K562 (cell line): ENCODE data around the gene SEC22A. TPM values are rescaled to one million over a fixed set of nuclear protein-coding genes. Genes with fewer than 3 reads are reported as not detected.

Source experiments
- ATAC-seq: fragments of 200-7000 bp; cut with Tn5 transposase; 3 replicates; pipeline ENCODE4 v1.9.1; 2020; ENCODE audit warnings: moderate library complexity
- BruUV-seq: library from RNA; stranded (reverse); fragments of 400-500 nt; replicated peaks from 2 replicates; lab custom pipeline; 2021; lab: Mats Ljungman, UMichigan
- CTCF ChIA-PET: fragments of 300-600 bp; formaldehyde crosslinking; extraction: SDS; loops from one replicate; lab custom pipeline; 2021; ENCODE audit warnings: low intra/inter-chr PET ratio; lab: Yijun Ruan, JAX
- POLR2A ChIA-PET: fragments of 300-600, 350-650 bp; sonication (Branson Sonifier 250); formaldehyde crosslinking; extraction: SDS; loops from one replicate; lab custom pipeline; 2021; ENCODE audit warnings: antibody characterized with exemption, inconsistent platforms; lab: Yijun Ruan, JAX
- DNase-seq, 4 experiments: peaks; one replicate each; pipeline versions ENCODE4 v3.0.0 to v3.0.0-alpha.2; 2011 to 2018; ENCODE audit warnings: low spot score in 3 of 4, mixed read lengths in 3 of 4; ENCODE audit errors: extremely low read depth in 1 of 4
- FAIRE-seq: peaks from 2 replicates; lab custom pipeline; 2011; peaks lifted over from hg19 to GRCh38; lab: Jason Lieb, UNC
- H2AFZ ChIP-seq: 2 replicates; pipeline ENCODE4 v1.6.0; 2011; ENCODE audit warnings: low read depth, low read length, control low read depth, inconsistent platforms
- H3K27ac ChIP-seq: fragments of 200-600 bp; 3 replicates; pipeline ENCODE4 v1.8.0; 2011; ENCODE audit warnings: low read depth, mild to moderate bottlenecking, control low read depth, inconsistent platforms, low read length, moderate library complexity, mixed read lengths; ENCODE audit errors: extremely low read depth
- H3K27me3 ChIP-seq, 2 experiments: fragments of 300-600 bp in 1 of 2; 2 replicates in 1 of 2; 3 replicates in 1 of 2; pipeline versions ENCODE4 v1.6.0 to v1.8.0; 2011; ENCODE audit warnings: inconsistent platforms in 2 of 2, low read length in 2 of 2, mild to moderate bottlenecking in 1 of 2, mixed read lengths in 1 of 2, moderate library complexity in 1 of 2; ENCODE audit not compliant: control insufficient read depth in 2 of 2, insufficient read depth in 2 of 2
- H3K36me3 ChIP-seq: fragments of 300-600 bp; 3 replicates; pipeline ENCODE4 v1.8.0; 2011; ENCODE audit warnings: mild to moderate bottlenecking, low read length, inconsistent platforms; ENCODE audit not compliant: control insufficient read depth, insufficient read depth
- H3K4me1 ChIP-seq, 2 experiments: fragments of 200-600 bp in 1 of 2; replicated peaks in 1 of 2; 2 replicates in 1 of 2; 3 replicates in 1 of 2; pipeline versions ENCODE4 v1.5.1 to v1.8.0; 2011; ENCODE audit warnings: inconsistent platforms in 2 of 2, low read length in 2 of 2, mild to moderate bottlenecking in 1 of 2, mixed read lengths in 1 of 2, moderate library complexity in 1 of 2; ENCODE audit not compliant: control insufficient read depth in 2 of 2, insufficient read depth in 2 of 2
- H3K4me2 ChIP-seq: 2 replicates; pipeline ENCODE4 v1.6.1; 2011; ENCODE audit warnings: low read length, control low read depth, inconsistent platforms, mixed read lengths; ENCODE audit not compliant: insufficient read depth
- H3K4me3 ChIP-seq: fragments of 200-600 bp; sonication (generic), shearing (Covaris generic); 2 replicates; pipeline ENCODE4 v1.5.1; 2016; ENCODE audit warnings: control low read depth, inconsistent platforms
- H3K79me2 ChIP-seq: fragments of 200-600 bp; 3 replicates; pipeline ENCODE4 v1.8.0; 2011; ENCODE audit warnings: low read length, inconsistent platforms; ENCODE audit not compliant: control insufficient read depth, insufficient read depth
- H3K9ac ChIP-seq, 2 experiments: 2 replicates each; pipeline versions ENCODE4 v1.6.0 to v1.6.1; 2011; ENCODE audit warnings: low read depth in 2 of 2, low read length in 2 of 2, control low read depth in 1 of 2, inconsistent platforms in 1 of 2, mild to moderate bottlenecking in 1 of 2, mixed read lengths in 1 of 2; ENCODE audit not compliant: insufficient read depth in 1 of 2
- H3K9me1 ChIP-seq: one replicate; pipeline ENCODE4 v1.6.0; 2011; ENCODE audit warnings: inconsistent platforms, mild to moderate bottlenecking, low read length, moderate library complexity; ENCODE audit not compliant: control insufficient read depth, insufficient read depth
- H3K9me3 ChIP-seq: replicated peaks from 2 replicates; pipeline ENCODE4 v1.5.1; 2011; ENCODE audit warnings: low read depth, low read length, inconsistent platforms; ENCODE audit not compliant: control insufficient read depth, insufficient read depth
- H4K20me1 ChIP-seq: replicated peaks from 2 replicates; pipeline ENCODE4 v1.6.1; 2011; ENCODE audit warnings: low read length, inconsistent platforms, mixed read lengths; ENCODE audit not compliant: control insufficient read depth, insufficient read depth
- CBX3 ChIP-seq, 2 experiments: IDR thresholded peaks; 1 replicate in 1 of 2; 2 replicates in 1 of 2; pipeline ENCODE4 v1.6.1; 2012; ENCODE audit warnings: inconsistent platforms in 2 of 2, low read length in 2 of 2, borderline replicate concordance in 1 of 2, control low read depth in 1 of 2
- CTCF ChIP-seq, 3 experiments: IDR thresholded peaks in 2 of 3; conservative IDR thresholded peaks in 1 of 3; 2 replicates each; pipeline ENCODE4 v1.5.1; 2011 to 2012; ENCODE audit warnings: low read length in 3 of 3, mild to moderate bottlenecking in 3 of 3, control low read depth in 2 of 3, improper control_type of control experiment in 1 of 3, inconsistent platforms in 1 of 3, low read depth in 1 of 3, mixed read lengths in 1 of 3, moderate library complexity in 1 of 3; ENCODE audit not compliant: insufficient read depth in 2 of 3
- FOXK1 ChIP-seq: sonication (generic); formaldehyde crosslinking; IDR thresholded peaks from 2 replicates; pipeline ENCODE4 v1.8.0; 2022; ENCODE audit warnings: missing genetic modification reagents, mild to moderate bottlenecking, borderline replicate concordance
- HMG20B ChIP-seq: fragments of 250-450 bp; sonication (Bioruptor Pico); IDR thresholded peaks from 2 replicates; pipeline ENCODE4 v1.5.0; 2021; ENCODE audit warnings: mild to moderate bottlenecking
- NFYB ChIP-seq: IDR thresholded peaks from 2 replicates; pipeline ENCODE4 v1.6.1; 2011; ENCODE audit warnings: mild to moderate bottlenecking, moderate library complexity; ENCODE audit not compliant: insufficient read length; ENCODE audit errors: extremely low read depth
- PTTG1 ChIP-seq: fragments of 450-650 bp; IDR thresholded peaks from 2 replicates; pipeline ENCODE4 v1.6.1; 2016; ENCODE audit warnings: low read depth, mild to moderate bottlenecking, missing genetic modification characterization, missing compliant biosample characterization
- ZNF431 ChIP-seq: sonication (generic); formaldehyde crosslinking; IDR thresholded peaks from 2 replicates; pipeline ENCODE4 v1.8.0; 2022; ENCODE audit warnings: mild to moderate bottlenecking, missing genetic modification reagents
- ZNF586 ChIP-seq: fragments of 450-650 bp; formaldehyde crosslinking; conservative IDR thresholded peaks from 2 replicates; pipeline ENCODE4 v1.4.0; 2020; ENCODE audit warnings: mild to moderate bottlenecking, moderate library complexity
- WGBS: fragments of 100-300 bp; shearing (Covaris generic); methylation state at CpG from one replicate; pipeline ENCODE4 v1.1.6; 2016; ENCODE audit warnings: low coverage, mixed read lengths; ENCODE audit not compliant: insufficient coverage; ENCODE audit errors: missing lambda C conversion rate; 5-methylcytosine and 5-hydroxymethylcytosine counted together
- in situ Hi-C: fragments of 300-500 bp; cut with MboI; formaldehyde crosslinking; loops from 4 replicates; pipeline ENCODE4 v1.15.0; 2018; ENCODE audit warnings: inconsistent platforms, mixed read lengths
- intact Hi-C: fragments of 100-400 bp; cut with micrococcal nuclease; formaldehyde crosslinking; loops from 2 replicates; pipeline ENCODE4 v1.14.2; 2022
- polyA plus RNA-seq, 8 experiments: library from polyadenylated mRNA; depleted of rRNA in 4 of 8; stranded (reverse) in 5 of 8; unstranded in 3 of 8; fragments of >200 nt; fragmentation: Nextera tagmentation in 2 of 8; fragmentation: Illumina TruSeq in 1 of 8; extraction: Ambion mirVana in 2 of 8; extraction: Trizol in 1 of 8; gene quantifications; 2 replicates each; pipeline versions ENCODE4 v1.2.1 to v1.2.3, GENCODE V29; 2011 to 2014; ENCODE audit warnings: inconsistent platforms in 1 of 8, missing spikeins in 1 of 8
- total RNA-seq, 7 experiments: library from RNA; depleted of rRNA in 6 of 7; stranded (reverse); fragments of >200 nt in 6 of 7; fragmentation: Illumina TruSeq in 2 of 7; extraction: Trizol in 2 of 7; gene quantifications; 2 replicates each; pipeline versions ENCODE4 v1.2.1 to v1.2.3, GENCODE V29; 2011 to 2021; ENCODE audit warnings: low replicate concordance in 1 of 7
- TF ChIP-seq, protein P1 (sequence below): sonication (generic); formaldehyde crosslinking; IDR thresholded peaks from 2 replicates; pipeline ENCODE4 v1.8.1; 2023; ENCODE audit warnings: mild to moderate bottlenecking, missing genetic modification reagents
- TF ChIP-seq, protein P2 (sequence below): fragments of 450-650 bp; IDR thresholded peaks from 2 replicates; pipeline ENCODE4 v1.6.1; 2016; ENCODE audit warnings: mild to moderate bottlenecking
- TF ChIP-seq, protein P3 (sequence below): fragments of 250-450 bp; sonication (Bioruptor Pico); IDR thresholded peaks from 2 replicates; pipeline ENCODE4 v1.5.0; 2022; ENCODE audit warnings: mild to moderate bottlenecking

Gene SEC22A
- total and polyA plus RNA-seq, 9 of the 15 experiments (the other 6 are each of a cell fraction or from before 2014, with no cell fraction given) = 7.9 to 44.5 (median 20.5) TPM

- Histone ChIP-seq H3K9me1 (no peaks in the 10 kb centered on the region), H3K4me3 (no peak overlapping the region), H3K27ac (no peak overlapping the region), H4K20me1 (peaks cover 9% of the 10 kb centered on the region; the same call in 1 of the 2 replicates), H3K9me3 (no peaks in the 10 kb centered on the region), H3K27me3 (peaks cover 0 to 37% of the 10 kb centered on the region in 2 experiments; a peak in 3 of 5 replicates), H3K9ac (no peak overlapping the region), H3K36me3 (no peaks in the 10 kb centered on the region), H3K79me2 (no peaks in the 10 kb centered on the region), H3K4me1 (no peaks in the 10 kb centered on the region), H2AFZ (no peak overlapping the region), H3K4me2 (no peak overlapping the region)
- intact Hi-C loops = no loop called here
- WGBS = 6% methylated on average over 12 of the region's 16 CpGs
- no TSS peak for BruUV-seq
- ChIA-PET CTCF (no interaction called here), POLR2A (no interaction called here)
- ATAC-seq = peak; percentile 99
- DNase-seq = peak; percentile 61 to 71 (median 65)
- in situ Hi-C loops = no loop called here
- peak; percentile 67 for FAIRE-seq
- peak; percentile 45; the same call in 1 of the 2 replicates for TF ChIP-seq PTTG1 (tag)
- TF ChIP-seq, protein P1, sequence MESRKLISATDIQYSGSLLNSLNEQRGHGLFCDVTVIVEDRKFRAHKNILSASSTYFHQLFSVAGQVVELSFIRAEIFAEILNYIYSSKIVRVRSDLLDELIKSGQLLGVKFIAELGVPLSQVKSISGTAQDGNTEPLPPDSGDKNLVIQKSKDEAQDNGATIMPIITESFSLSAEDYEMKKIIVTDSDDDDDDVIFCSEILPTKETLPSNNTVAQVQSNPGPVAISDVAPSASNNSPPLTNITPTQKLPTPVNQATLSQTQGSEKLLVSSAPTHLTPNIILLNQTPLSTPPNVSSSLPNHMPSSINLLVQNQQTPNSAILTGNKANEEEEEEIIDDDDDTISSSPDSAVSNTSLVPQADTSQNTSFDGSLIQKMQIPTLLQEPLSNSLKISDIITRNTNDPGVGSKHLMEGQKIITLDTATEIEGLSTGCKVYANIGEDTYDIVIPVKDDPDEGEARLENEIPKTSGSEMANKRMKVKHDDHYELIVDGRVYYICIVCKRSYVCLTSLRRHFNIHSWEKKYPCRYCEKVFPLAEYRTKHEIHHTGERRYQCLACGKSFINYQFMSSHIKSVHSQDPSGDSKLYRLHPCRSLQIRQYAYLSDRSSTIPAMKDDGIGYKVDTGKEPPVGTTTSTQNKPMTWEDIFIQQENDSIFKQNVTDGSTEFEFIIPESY (CRISPR knock-in tag) = 0 out of 2 replicates have a peak, but pooled peaks have one; percentile 21
- TF ChIP-seq NFYB = no peak
- TF ChIP-seq CTCF (IDR thresholded peaks at IDR 0.05 in 2 of 3, conservative IDR thresholded peaks at IDR 0.05 in 1 of 3; ENCODE audit: insufficient read depth in 2 of 3, low read depth in 1 of 3, low read length in 3 of 3) = peak; percentile 79 to 82 (median 82)
- TF ChIP-seq, protein P2, sequence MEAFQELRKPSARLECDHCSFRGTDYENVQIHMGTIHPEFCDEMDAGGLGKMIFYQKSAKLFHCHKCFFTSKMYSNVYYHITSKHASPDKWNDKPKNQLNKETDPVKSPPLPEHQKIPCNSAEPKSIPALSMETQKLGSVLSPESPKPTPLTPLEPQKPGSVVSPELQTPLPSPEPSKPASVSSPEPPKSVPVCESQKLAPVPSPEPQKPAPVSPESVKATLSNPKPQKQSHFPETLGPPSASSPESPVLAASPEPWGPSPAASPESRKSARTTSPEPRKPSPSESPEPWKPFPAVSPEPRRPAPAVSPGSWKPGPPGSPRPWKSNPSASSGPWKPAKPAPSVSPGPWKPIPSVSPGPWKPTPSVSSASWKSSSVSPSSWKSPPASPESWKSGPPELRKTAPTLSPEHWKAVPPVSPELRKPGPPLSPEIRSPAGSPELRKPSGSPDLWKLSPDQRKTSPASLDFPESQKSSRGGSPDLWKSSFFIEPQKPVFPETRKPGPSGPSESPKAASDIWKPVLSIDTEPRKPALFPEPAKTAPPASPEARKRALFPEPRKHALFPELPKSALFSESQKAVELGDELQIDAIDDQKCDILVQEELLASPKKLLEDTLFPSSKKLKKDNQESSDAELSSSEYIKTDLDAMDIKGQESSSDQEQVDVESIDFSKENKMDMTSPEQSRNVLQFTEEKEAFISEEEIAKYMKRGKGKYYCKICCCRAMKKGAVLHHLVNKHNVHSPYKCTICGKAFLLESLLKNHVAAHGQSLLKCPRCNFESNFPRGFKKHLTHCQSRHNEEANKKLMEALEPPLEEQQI = peak; percentile 45; the same call in 1 of the 2 replicates
- peak; percentile 61; the same call in 1 of the 2 replicates for TF ChIP-seq ZNF431 (CRISPR knock-in tag)
- no peak for TF ChIP-seq ZNF586 (CRISPR knock-in tag)
- TF ChIP-seq, protein P3, sequence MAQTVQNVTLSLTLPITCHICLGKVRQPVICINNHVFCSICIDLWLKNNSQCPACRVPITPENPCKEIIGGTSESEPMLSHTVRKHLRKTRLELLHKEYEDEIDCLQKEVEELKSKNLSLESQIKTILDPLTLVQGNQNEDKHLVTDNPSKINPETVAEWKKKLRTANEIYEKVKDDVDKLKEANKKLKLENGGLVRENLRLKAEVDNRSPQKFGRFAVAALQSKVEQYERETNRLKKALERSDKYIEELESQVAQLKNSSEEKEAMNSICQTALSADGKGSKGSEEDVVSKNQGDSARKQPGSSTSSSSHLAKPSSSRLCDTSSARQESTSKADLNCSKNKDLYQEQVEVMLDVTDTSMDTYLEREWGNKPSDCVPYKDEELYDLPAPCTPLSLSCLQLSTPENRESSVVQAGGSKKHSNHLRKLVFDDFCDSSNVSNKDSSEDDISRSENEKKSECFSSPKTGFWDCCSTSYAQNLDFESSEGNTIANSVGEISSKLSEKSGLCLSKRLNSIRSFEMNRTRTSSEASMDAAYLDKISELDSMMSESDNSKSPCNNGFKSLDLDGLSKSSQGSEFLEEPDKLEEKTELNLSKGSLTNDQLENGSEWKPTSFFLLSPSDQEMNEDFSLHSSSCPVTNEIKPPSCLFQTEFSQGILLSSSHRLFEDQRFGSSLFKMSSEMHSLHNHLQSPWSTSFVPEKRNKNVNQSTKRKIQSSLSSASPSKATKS (CRISPR knock-in tag) = no peak
- 0 out of 3 replicates have a peak, but pooled peaks of 1 of the 2 experiments have one; percentile 33 for TF ChIP-seq CBX3 (IDR thresholded peaks at IDR 0.05; ENCODE audit: borderline replicate concordance in 1 of 2, low read length in 2 of 2)
- peak; percentile 82; the same call in 1 of the 2 replicates for TF ChIP-seq FOXK1 (CRISPR knock-in tag)
- TF ChIP-seq HMG20B (CRISPR knock-in tag) = no peak
These were observed 84.7 kb downstream of the SEC22A start for GRCh38 chr3:123286308-123287023.
